MCF 10A (cell line): ENCODE data around the gene STK32B. TPM values are rescaled to one million over a fixed set of nuclear protein-coding genes. Genes with fewer than 3 reads are reported as not detected.

Experiments used
- BruUV-seq: library from RNA; stranded (reverse); fragments of 400-500 nt; replicated peaks from 2 replicates; lab custom pipeline; 2021; lab: Mats Ljungman, UMichigan
- CTCF ChIA-PET: fragments of 300-600 bp; sonication (Branson Sonifier 250); formaldehyde crosslinking; extraction: SDS; loops from one replicate; lab custom pipeline; 2021; ENCODE audit warnings: antibody characterized with exemption, inconsistent platforms; lab: Yijun Ruan, JAX
- POLR2A ChIA-PET: fragments of 300-600, 350-650 bp; sonication (Branson Sonifier 250); formaldehyde crosslinking; extraction: SDS; loops from one replicate; lab custom pipeline; 2020; ENCODE audit warnings: antibody characterized with exemption, inconsistent platforms; lab: Yijun Ruan, JAX
- DNase-seq: peaks from one replicate; pipeline ENCODE4 v3.0.0-alpha.2; 2018; ENCODE audit not compliant: unreplicated experiment
- H3K27ac Mint-ChIP-seq: one replicate; pipeline ENCODE4 v1.8.0; 2022; ENCODE audit warnings: mild to moderate bottlenecking, low read depth, mixed read lengths; ENCODE audit not compliant: unreplicated experiment
- H3K27me3 Mint-ChIP-seq: one replicate; pipeline ENCODE4 v1.8.0; 2022; ENCODE audit warnings: mixed read lengths; ENCODE audit not compliant: insufficient read depth, unreplicated experiment
- H3K36me3 Mint-ChIP-seq: one replicate; pipeline ENCODE4 v1.8.0; 2022; ENCODE audit warnings: mild to moderate bottlenecking, moderate library complexity, mixed read lengths; ENCODE audit not compliant: insufficient read depth, unreplicated experiment
- H3K4me1 Mint-ChIP-seq: one replicate; pipeline ENCODE4 v1.8.0; 2022; ENCODE audit warnings: mixed read lengths; ENCODE audit not compliant: insufficient read depth, unreplicated experiment
- H3K4me3 Mint-ChIP-seq: one replicate; pipeline ENCODE4 v1.8.0; 2022; ENCODE audit warnings: mild to moderate bottlenecking, moderate library complexity, mixed read lengths; ENCODE audit not compliant: unreplicated experiment
- H3K9me3 Mint-ChIP-seq: one replicate; pipeline ENCODE4 v1.8.0; 2022; ENCODE audit warnings: mixed read lengths; ENCODE audit not compliant: unreplicated experiment
- CTCF ChIP-seq: fragments of 200-600 bp; IDR thresholded peaks from one replicate; pipeline ENCODE4 v1.8.0; 2022; ENCODE audit warnings: antibody characterized with exemption, mild to moderate bottlenecking; ENCODE audit not compliant: unreplicated experiment
- intact Hi-C: fragments of 100-400 bp; cut with micrococcal nuclease; formaldehyde crosslinking; loops from 2 replicates; pipeline ENCODE4 v1.14.1; 2022
- total RNA-seq: library from RNA; stranded (reverse); gene quantifications from 2 replicates; pipeline ENCODE4 v1.2.3, GENCODE V29; 2022

The STK32B gene
- total RNA-seq, 1 experiment from 2014 or later = not detected

GRCh38 chr4:5041699-5042098 lies 9.6 kb upstream of the STK32B start:
- POLR2A ChIA-PET = no interaction called here
- no peak for TF ChIP-seq CTCF
- Mint-ChIP-seq H3K9me3 (no peaks in the 10 kb centered on the region), H3K4me1 (peaks cover 25% of the 10 kb centered on the region), H3K27ac (no peak overlapping the region), H3K27me3 (no peaks in the 10 kb centered on the region), H3K4me3 (no peak overlapping the region), H3K36me3 (no peaks in the 10 kb centered on the region)
- BruUV-seq = no TSS peak
- intact Hi-C loops = no loop called here
- CTCF ChIA-PET = interaction anchor here (0.6 kb wide), 1 partner anchor 277 kb away, joined by 3 read pairs; no protein-coding TSS in a partner anchor
- DNase-seq = no peak

GRCh38 chr4:5043579-5043978 lies 7.7 kb upstream of the STK32B start:
- ChIA-PET POLR2A (interaction anchor here (0.6 kb wide), 1 partner anchor 46 kb away, joined by 4 read pairs; no protein-coding TSS in a partner anchor), CTCF (interaction anchor here (0.7 kb wide), 2 partner anchors 135 to 760 kb away, joined by 3 read pairs; no protein-coding TSS in a partner anchor)
- TF ChIP-seq CTCF = no peak
- Mint-ChIP-seq H3K9me3 (no peaks in the 10 kb centered on the region), H3K4me3 (no peak overlapping the region), H3K27me3 (no peaks in the 10 kb centered on the region), H3K27ac (no peak overlapping the region), H3K36me3 (no peaks in the 10 kb centered on the region), H3K4me1 (peaks cover 14% of the 10 kb centered on the region)
- peak; percentile 59 for DNase-seq
- intact Hi-C loops = no loop called here
- no TSS peak for BruUV-seq

DNA sequence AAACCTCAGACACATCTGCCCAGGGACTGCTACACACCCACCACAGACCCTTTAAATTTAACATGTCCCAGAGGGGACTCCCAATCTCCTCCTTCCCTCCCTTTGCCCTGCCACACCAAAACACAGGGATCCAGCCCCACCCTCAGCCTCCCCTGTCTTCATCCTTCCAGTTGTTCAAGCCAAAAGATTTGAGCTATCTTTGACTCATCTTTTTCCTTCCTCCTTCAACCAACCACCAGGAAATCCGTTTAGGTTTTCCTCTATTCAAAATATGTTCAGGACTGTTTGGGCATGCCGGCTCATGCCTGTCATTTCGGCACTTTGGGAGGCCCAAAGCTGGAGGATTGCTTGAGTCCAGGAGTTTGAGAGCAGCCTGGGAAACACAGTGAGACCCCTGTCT lies 6.9 kb upstream of the STK32B start:
- no peak overlapping the region for H3K27ac Mint-ChIP-seq
- DNase-seq = no peak
- H3K4me3 Mint-ChIP-seq = no peak overlapping the region
- ChIA-PET POLR2A (interaction anchor here (0.6 kb wide), 1 partner anchor 21 kb away, joined by 5 read pairs; no protein-coding TSS in a partner anchor), CTCF (interaction anchor here (0.6 to 0.7 kb wide), 2 partner anchors 10 to 717 kb away, joined by 3 to 5 read pairs; no protein-coding TSS in a partner anchor)
- TF ChIP-seq CTCF = no peak
- peaks cover 14% of the 10 kb centered on the region for H3K4me1 Mint-ChIP-seq
- intact Hi-C loops = no loop called here
- BruUV-seq = no TSS peak
- H3K36me3 Mint-ChIP-seq = no peaks in the 10 kb centered on the region
- no peaks in the 10 kb centered on the region for H3K27me3 Mint-ChIP-seq
- H3K9me3 Mint-ChIP-seq = no peaks in the 10 kb centered on the region

GRCh38 chr4:5045097-5045496 lies 6.2 kb upstream of the STK32B start:
- Mint-ChIP-seq H3K4me1 (peaks cover 14% of the 10 kb centered on the region), H3K4me3 (no peak overlapping the region), H3K27ac (no peak overlapping the region), H3K27me3 (no peaks in the 10 kb centered on the region), H3K36me3 (no peaks in the 10 kb centered on the region), H3K9me3 (no peaks in the 10 kb centered on the region)
- POLR2A ChIA-PET = no interaction called here
- no peak for DNase-seq
- CTCF ChIA-PET = interaction anchor here (0.6 kb wide), 1 partner anchor 716 kb away, joined by 5 read pairs; no protein-coding TSS in a partner anchor
- intact Hi-C loops = no loop called here
- no TSS peak for BruUV-seq
- TF ChIP-seq CTCF = no peak
